Activated CD8-positive, alpha-beta memory T cell treated with anti-CD3 and anti-CD28 coated beads, Interleukin-2, amount 50 U/mL, for 1 hour (primary cell): Measurements from ENCODE around the gene PPP1R16B.
"Not testable (repeated sequence)": the region's sequence is repeated elsewhere in the genome, so short reads cannot be mapped to it uniquely, and the experiment has no call there.

Source experiments
- DNase-seq: peaks from one replicate; pipeline ENCODE4 v3.0.0-alpha.2; 2020; ENCODE audit errors: extremely low read depth

Gene PPP1R16B

GRCh38 chr20:38935285-38935684 is 129.8 kb downstream of the PPP1R16B start:
- no peak for DNase-seq

GRCh38 chr20:38935967-38936407 is 130.5 kb downstream of the PPP1R16B start:
- DNase-seq: no peak

GRCh38 chr20:38937000-38937399 is 131.5 kb downstream of the PPP1R16B start:
- no peak for DNase-seq

DNA sequence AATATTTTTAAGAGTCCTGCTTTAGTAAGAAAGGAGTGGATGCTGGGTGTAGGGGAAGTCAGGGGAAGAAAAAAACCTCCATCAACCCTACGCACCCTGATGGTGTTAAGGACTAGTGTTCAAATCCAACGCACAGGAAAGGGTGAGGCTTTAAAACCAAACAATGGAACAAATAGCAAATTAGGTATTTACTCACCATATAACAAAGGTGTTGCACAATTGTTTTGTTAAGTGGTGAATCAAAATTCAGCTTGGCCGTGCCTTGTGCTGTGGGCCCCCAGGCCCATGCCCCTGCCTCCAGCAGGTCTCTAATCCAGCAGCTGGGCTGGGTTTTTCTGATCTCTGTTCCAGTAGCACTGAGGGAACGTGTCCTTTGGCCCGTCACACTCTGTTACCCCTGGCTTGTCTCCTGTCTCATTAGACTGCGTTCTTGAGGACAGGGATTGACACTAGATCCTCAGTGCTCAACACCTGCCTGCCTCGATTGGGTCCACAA is 132.5 kb downstream of the PPP1R16B start:
- no peak for DNase-seq

DNA sequence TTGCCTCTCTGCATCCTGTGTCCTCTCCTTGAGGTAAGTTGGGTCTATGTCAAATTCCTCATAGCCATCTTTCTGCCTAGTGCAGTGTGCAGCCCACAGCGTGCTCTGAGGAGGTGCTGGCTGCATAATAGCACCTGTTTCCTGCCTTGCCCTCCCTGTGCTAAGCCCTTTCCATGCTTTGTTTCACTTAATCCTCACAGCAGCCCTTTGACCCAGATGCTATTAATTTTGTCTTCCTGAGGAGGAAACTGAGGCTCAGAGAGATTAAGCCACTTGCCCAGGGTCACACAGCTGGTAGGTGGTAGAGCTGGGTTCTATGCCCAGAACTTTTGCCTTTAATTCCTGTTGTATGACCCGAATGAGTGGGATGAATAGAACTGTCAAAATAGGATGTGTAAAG is 134.2 kb downstream of the PPP1R16B start:
- no peak for DNase-seq

GRCh38 chr20:38940644-38941043 is 135.1 kb downstream of the PPP1R16B start:
- DNase-seq: no peak

GRCh38 chr20:38941726-38942389 is 136.4 kb downstream of the PPP1R16B start:
- no peak for DNase-seq

DNA sequence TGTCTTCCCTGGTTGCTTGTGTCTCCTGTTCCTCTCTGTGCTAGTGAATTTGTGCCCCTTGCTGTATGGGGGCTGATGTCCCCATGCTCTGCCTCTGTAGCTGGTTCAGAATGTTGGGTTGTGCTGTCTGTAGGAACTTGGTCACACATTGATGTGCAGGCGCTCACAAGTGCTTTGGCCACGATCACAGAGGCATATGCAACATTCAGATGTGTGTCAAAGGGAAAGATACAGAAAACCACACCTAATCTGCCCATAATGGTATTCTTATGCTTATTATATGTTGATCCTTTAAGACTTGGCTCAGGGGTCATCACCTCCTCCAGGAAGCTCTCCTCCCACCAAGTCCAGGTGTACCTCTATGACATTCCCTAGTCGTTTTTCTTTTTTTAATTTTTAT is 139.5 kb downstream of the PPP1R16B start:
- no peak for DNase-seq

- DNase-seq: no peak
Measured at GRCh38 chr20:38946836-38947235, 141.3 kb downstream of the PPP1R16B start.

DNA sequence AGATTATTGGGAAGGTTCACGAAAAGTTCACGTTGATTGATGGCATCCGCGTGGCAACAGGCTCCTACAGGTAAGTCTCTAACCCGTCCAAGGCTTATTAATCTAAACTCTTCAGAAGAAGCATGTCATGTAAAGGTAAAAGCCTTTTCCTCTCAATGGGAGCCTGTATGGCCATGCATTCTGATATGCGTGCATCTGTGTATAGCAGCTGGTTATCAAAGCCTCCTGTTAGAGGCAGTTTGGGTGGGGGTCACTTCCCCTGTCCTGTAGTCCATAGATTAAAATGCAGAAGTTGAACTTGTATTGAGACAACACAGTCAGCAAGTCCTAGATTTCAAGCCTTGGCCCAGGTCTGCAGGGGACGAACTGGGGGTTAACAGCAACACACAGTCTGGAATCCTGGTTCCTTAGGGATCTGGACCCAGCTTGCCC is 142.4 kb downstream of the PPP1R16B start:
- no peak for DNase-seq

DNA sequence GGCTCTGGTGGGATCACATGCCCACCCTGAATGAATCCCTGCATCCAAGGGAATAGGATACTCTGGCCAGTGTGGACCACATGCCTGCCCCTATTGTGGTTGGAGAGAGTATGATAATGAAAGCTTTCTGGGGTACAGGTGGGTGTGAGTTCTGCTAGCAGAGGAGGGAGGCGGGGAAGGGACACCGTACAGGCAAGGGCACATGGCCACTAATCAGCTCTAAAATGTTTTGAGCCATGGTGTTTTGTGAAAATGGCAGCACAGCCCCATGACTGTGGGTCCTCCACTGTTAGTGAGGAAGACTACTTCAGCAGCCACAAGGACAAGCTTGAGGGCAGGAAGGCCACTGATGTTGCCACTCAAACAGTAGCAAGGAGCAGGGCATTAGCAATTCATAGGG is 144.8 kb downstream of the PPP1R16B start:
- no peak for DNase-seq

- no peak for DNase-seq
Measured at GRCh38 chr20:38951611-38952010, 146.1 kb downstream of the PPP1R16B start.

DNA sequence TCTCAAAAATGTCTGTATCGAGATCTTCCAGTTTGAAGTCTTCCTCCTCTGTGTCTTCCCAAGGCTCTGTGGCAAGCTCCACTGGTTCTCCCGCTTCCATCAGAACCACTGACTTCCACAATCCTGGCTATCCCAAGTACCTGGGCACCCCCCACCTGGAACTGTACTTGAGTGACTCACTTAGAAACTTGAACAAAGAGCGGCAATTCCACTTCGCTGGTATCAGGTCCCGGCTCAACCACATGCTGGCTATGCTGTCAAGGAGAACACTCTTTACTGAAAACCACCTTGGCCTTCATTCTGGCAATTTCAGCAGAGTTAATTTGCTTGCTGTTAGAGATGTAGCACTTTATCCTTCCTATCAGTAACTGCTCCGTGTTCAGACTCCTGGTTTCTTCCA is 146.7 kb downstream of the PPP1R16B start:
- no peak for DNase-seq

DNA sequence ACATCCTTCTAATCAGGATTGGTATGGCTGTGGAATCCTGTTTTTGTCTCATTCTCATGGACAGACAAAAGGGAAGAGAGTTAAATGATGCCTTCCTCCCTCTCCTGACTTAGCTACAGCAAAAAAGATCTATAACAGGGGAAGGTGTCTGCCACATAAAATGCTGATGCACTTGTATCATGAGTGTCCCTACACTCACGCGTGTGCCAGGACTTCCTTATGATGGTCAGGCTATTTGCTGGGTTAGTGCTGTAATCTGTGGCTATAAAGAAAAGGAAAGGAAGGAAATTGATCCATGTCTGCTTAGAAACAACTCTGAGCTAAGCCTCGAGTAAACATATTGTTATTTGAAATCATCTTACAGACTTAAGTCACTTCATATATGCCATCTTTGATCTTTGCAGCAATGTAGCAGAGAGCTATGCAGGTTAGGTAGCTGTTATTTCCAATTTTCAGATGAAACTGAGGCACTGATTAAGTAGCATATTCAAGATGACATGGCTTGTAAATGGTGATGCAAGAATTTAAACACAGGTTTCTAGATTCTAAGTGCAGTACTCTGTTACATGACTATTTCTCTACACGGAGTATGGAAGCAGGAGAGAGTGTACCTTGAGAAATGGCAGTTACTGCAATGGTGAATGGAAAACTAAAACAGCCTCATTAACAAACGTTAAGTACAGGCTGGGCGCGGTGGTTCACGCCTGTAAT is 148.3 kb downstream of the PPP1R16B start:
- DNase-seq: no peak

- no peak for DNase-seq
Measured at GRCh38 chr20:38957235-38957876, 151.9 kb downstream of the PPP1R16B start.

DNA sequence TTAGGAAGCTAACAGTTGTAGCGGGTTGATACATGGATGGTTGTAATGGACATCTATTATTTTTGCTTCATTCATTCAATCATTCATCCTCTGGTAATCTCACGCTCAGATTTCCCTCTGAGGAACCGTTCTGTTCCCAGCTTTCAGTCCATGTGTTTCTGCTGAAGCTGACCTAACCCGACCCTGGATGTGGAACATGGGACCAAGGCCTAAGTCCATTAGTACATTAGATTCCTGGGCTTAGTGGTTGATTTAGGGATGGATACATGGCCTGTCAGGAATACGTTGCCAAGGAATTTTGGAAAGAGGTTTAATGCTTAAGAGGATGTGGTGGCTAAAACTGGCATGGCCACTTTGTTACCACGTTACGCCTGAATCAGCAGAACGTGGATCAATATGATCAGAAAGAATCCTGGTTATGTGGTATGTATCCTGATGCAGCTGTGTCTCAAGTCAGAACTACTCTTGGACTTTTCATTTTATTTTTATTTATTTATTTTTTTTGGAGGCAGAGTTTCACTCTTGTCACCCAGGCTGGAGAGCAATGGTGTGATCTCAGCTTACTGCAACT is 152.5 kb downstream of the PPP1R16B start:
- DNase-seq: no peak

GRCh38 chr20:38960187-38960687 is 154.7 kb downstream of the PPP1R16B start:
- DNase-seq: not testable (repeated sequence)

DNA sequence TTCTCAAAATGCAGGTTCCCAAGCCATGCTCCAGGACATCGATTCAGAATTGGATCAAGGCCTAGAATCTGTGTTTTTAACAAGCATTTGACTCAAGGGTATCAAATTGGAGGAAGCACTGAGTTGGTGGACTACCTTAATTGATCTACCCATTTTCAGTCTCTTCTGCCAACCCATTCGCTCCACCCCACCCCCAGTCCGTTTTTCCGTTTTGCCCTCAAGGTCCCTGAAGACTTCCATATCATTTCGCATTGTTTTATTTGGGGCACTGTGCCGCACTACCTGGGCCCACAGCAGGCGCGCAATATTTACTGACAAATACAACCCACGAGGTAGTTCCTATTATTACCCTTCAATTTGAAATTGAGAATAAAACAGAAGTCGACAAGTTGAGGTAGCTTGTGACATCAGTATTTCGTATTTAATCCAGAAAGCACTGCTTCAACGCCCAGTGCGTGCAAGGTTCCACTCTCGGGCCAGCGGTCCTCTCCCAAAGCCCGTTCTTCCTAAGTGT is 156.1 kb downstream of the PPP1R16B start:
- DNase-seq: no peak

DNA sequence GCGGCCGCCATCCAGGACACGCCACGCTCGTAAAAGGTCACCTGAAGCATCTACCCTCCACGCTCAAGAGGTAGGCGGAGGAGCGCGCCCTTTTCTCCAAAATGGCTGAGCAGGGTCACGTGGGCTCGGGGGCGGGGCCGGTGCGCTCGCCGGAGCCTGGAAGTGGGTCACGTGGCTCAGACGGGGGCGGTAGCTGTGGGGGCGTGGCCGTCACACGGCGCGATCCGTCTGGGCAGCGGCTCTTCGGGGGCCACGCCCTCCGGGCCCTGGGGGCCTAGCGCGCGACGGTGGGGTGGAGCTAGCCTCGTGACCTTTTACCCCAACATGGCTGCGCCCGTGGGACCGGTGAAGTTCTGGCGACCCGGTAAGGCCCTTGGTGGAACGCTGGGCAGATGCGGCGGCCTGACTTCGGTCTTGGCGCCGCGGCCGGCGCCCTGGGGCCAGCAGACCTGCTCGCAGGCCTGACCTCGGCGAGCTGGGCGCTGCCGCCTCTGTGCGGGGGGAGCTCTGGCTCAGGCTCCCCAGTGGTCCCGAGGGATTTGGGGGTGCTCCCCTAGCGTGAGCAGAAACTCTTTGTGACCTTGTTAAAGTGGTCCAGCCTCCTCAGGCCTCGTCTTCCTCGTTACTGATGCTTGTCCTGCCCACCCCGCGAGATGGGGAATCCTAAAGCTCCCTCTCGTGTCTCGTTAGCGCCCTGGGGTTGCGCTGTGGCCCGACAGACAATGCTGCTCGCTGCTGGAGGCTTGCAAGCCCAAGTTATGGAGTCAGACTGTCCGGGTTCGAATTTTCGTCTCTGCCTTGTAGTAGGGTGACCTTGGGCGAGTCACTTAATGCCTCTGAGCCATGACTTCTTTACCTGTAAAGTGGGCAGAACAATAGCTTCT is 156.8 kb downstream of the PPP1R16B start, which contains the start of gene DHX35:
Gene DHX35, plus strand, starts transcription at position 301 of the 884 bp plus-strand sequence. Its CDS starts 24 bp downstream, at position 325.
- peak; percentile 87 for DNase-seq

- DNase-seq: no peak
Measured at GRCh38 chr20:38962928-38963401, 157.5 kb downstream of the PPP1R16B start.

DNA sequence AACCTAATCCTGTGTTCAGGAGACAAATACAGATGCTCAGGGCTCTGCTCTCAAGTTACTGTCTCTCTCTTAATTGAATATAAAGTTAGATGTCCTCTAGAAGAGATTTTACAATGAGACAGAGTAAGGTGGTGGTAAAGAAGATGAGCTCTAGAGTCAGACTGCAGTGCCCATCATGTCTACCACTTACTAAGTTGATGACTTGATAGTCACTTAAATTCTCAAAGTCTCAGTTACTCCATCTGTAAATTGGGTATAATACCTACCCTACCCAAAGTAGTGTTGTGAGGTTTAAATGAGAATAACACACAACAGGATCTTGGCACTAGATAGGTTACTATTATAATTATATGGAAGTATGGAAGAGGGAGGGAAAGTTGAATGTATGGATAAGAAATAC is 158.2 kb downstream of the PPP1R16B start:
- no peak for DNase-seq
